A673 (cell line): Measurements from ENCODE around the gene ILRUN.

Experiments
- CTCF ChIP-seq: fragments of 300-800, 200-600 bp; sonication (generic); conservative IDR thresholded peaks from 2 replicates; pipeline ENCODE4 v1.5.1; 2017; ENCODE audit warnings: low read depth, mild to moderate bottlenecking, antibody characterized with exemption, low read length, moderate library complexity, mixed read lengths
- EZH2 ChIP-seq: fragments of 200-600 bp; sonication (generic); IDR thresholded peaks from 2 replicates; pipeline ENCODE4 v1.6.1; 2017; ENCODE audit warnings: borderline replicate concordance, low read depth, mild to moderate bottlenecking, mixed read lengths, antibody characterized with exemption, low read length; ENCODE audit not compliant: poor library complexity, severe bottlenecking

GRCh38 chr6:34731393-34732060, 35.0 kb upstream of the ILRUN start:
- TF ChIP-seq EZH2 (no peak), CTCF (no peak)
